ENCODE data around the gene TMEM208. TPM values are rescaled to one million over a fixed set of nuclear protein-coding genes. Genes with fewer than 3 reads are reported as not detected.

TMEM208 gene
- 28.7 and 36.4 TPM in 2 replicates for total RNA-seq

GRCh38 chr16:67226804-67227566, at the start of gene TMEM208:
TMEM208 (plus strand) TSS chr16:67227130; CDS start chr16:67227219, 89 bp downstream.

GRCh38 chr16:67183627-67184452, 43.1 kb upstream of the TMEM208 start, which contains the start of gene MATCAP1:
MATCAP1 (minus strand) TSS chr16:67183963; CDS start chr16:67180610, 3,353 bp downstream.

GRCh38 chr16:67190041-67190440, 36.9 kb upstream of the TMEM208 start, which contains the start of gene EXOC3L1:
EXOC3L1 (minus strand) TSS chr16:67190136; CDS start chr16:67189676, 460 bp downstream.

GRCh38 chr16:67191995-67192681, 34.8 kb upstream of the TMEM208 start, which contains the start of gene E2F4:
E2F4 (plus strand) TSS chr16:67192155; CDS start chr16:67192228, 73 bp downstream.

GRCh38 chr16:67199011-67199807, 27.7 kb upstream of the TMEM208 start, which contains the start of gene ELMO3:
ELMO3 (plus strand) TSS chr16:67199131; CDS start chr16:67199327, 196 bp downstream.

GRCh38 chr16:67247192-67248072, 20.5 kb downstream of the TMEM208 start, which contains the start of gene FHOD1:
FHOD1 (minus strand) TSS chr16:67247481; CDS start chr16:67247410, 71 bp downstream.

GRCh38 chr16:67248401-67249177, 21.7 kb downstream of the TMEM208 start, which contains the start of gene SLC9A5:
SLC9A5 (plus strand) TSS chr16:67248979; CDS start chr16:67249015, 36 bp downstream.

Small RNA genes lying within 50 kb of the gene (small RNA-seq; reads per million reads assigned to genes)
- 1.3 reads per million, percentile 65 among the genes with 10 or more reads in this experiment for gene MIR328

Other genes starting within 250 kb of the TMEM208 start
- 3.3 and 10.2 TPM in 2 replicates for gene CES4A, start 238.5 kb upstream of the TMEM208 start, total RNA-seq
- gene CBFB, start 198.0 kb upstream of the TMEM208 start, total RNA-seq, result 46.0 and 56.1 TPM in 2 replicates
- 12.5 and 15.7 TPM in 2 replicates for gene PHAF1, start 117.2 kb upstream of the TMEM208 start, total RNA-seq
- 65.5 and 72.2 TPM in 2 replicates for gene B3GNT9, start 76.1 kb upstream of the TMEM208 start, total RNA-seq
- 20.0 and 26.8 TPM in 2 replicates for gene TRADD, start 67.2 kb upstream of the TMEM208 start, total RNA-seq
- 23.7 and 40.8 TPM in 2 replicates for gene FBXL8, start 67.2 kb upstream of the TMEM208 start, total RNA-seq
- gene HSF4, start 62.4 kb upstream of the TMEM208 start, total RNA-seq, result 4.8 and 21.2 TPM in 2 replicates
- 21.7 and 38.1 TPM in 2 replicates for gene NOL3, start 56.6 kb upstream of the TMEM208 start, total RNA-seq
- 11.1 and 21.2 TPM in 2 replicates for gene MATCAP1, start 43.2 kb upstream of the TMEM208 start, total RNA-seq
- gene EXOC3L1, start 37.0 kb upstream of the TMEM208 start, total RNA-seq, result not detected in 2 replicates
- gene E2F4, start 35.0 kb upstream of the TMEM208 start, total RNA-seq, result 42.4 and 76.9 TPM in 2 replicates
- gene ELMO3, start 28.0 kb upstream of the TMEM208 start, total RNA-seq, result 42.8 and 57.2 TPM in 2 replicates
- 18.1 and 24.6 TPM in 2 replicates for gene FHOD1, start 20.4 kb downstream of the TMEM208 start, total RNA-seq
- gene SLC9A5, start 21.8 kb downstream of the TMEM208 start, total RNA-seq, result 0.33 and 1.6 TPM in 2 replicates
- 22.2 and 35.7 TPM in 2 replicates for gene PLEKHG4, start 52.4 kb downstream of the TMEM208 start, total RNA-seq
- not detected in 2 replicates for gene KCTD19, start 99.6 kb downstream of the TMEM208 start, total RNA-seq
- not detected in 2 replicates for gene LRRC36, start 99.7 kb downstream of the TMEM208 start, total RNA-seq
- gene TPPP3, start 166.4 kb downstream of the TMEM208 start, total RNA-seq, result under 0.01 and 0.87 TPM in 2 replicates
- 5.3 and 9.4 TPM in 2 replicates for gene ZDHHC1, start 189.3 kb downstream of the TMEM208 start, total RNA-seq
- gene HSD11B2, start 204.0 kb downstream of the TMEM208 start, total RNA-seq, result not detected in 2 replicates

Measured in placental epithelial cell (primary cell).